H9 (cell line): Measurements from ENCODE around the gene KCNH4. TPM values are rescaled to one million over a fixed set of nuclear protein-coding genes. Genes with fewer than 3 reads are reported as not detected.

Source experiments
- DNase-seq: peaks from one replicate; pipeline ENCODE4 v3.0.0-alpha.2; 2017
- H2AFZ ChIP-seq: one replicate; pipeline ENCODE4 v1.6.1; 2013; ENCODE audit warnings: mild to moderate bottlenecking, low read length, control low read depth, moderate library complexity
- H2AK5ac ChIP-seq: 2 replicates; pipeline ENCODE4 v1.6.1; 2013; ENCODE audit warnings: low read length, control low read depth, mixed read lengths; ENCODE audit not compliant: insufficient read length
- H2BK120ac ChIP-seq: one replicate; pipeline ENCODE4 v1.6.1; 2013; ENCODE audit warnings: low read depth, mild to moderate bottlenecking, low read length, control low read depth, inconsistent platforms; ENCODE audit not compliant: poor library complexity, severe bottlenecking
- H2BK12ac ChIP-seq: 2 replicates; pipeline ENCODE4 v1.6.1; 2013; ENCODE audit warnings: low read length, control low read depth, mixed read lengths, low read depth; ENCODE audit not compliant: insufficient read length
- H2BK15ac ChIP-seq: 2 replicates; pipeline ENCODE4 v1.6.1; 2013; ENCODE audit warnings: low read depth, low read length, control low read depth
- H2BK20ac ChIP-seq: one replicate; pipeline ENCODE4 v1.6.1; 2013; ENCODE audit warnings: low read depth, mild to moderate bottlenecking, low read length, control low read depth, inconsistent platforms; ENCODE audit not compliant: poor library complexity, severe bottlenecking
- H2BK5ac ChIP-seq: 2 replicates; pipeline ENCODE4 v1.6.1; 2013; ENCODE audit warnings: low read length, control low read depth, mixed read lengths; ENCODE audit not compliant: insufficient read length
- H3K14ac ChIP-seq: 2 replicates; pipeline ENCODE4 v1.6.1; 2013; ENCODE audit warnings: low read length, control low read depth; ENCODE audit not compliant: insufficient read depth
- H3K18ac ChIP-seq: 2 replicates; pipeline ENCODE4 v1.6.1; 2013; ENCODE audit warnings: low read depth, mild to moderate bottlenecking, mixed read lengths, low read length, control low read depth; ENCODE audit not compliant: insufficient read length
- H3K23ac ChIP-seq: 2 replicates; pipeline ENCODE4 v1.6.1; 2013; ENCODE audit warnings: low read length, control low read depth, mixed read lengths, low read depth; ENCODE audit not compliant: insufficient read length
- H3K23me2 ChIP-seq: 2 replicates; pipeline ENCODE4 v1.6.1; 2013; ENCODE audit warnings: low read depth, mild to moderate bottlenecking, mixed read lengths, low read length, control low read depth; ENCODE audit not compliant: insufficient read length, poor library complexity, severe bottlenecking
- H3K27ac ChIP-seq: 2 replicates; pipeline ENCODE4 v1.5.1; 2013; ENCODE audit warnings: low read length, control low read depth, mixed read lengths, low read depth; ENCODE audit not compliant: insufficient read length
- H3K27me3 ChIP-seq: 2 replicates; pipeline ENCODE4 v1.6.1; 2013; ENCODE audit warnings: low read length, control low read depth, inconsistent platforms; ENCODE audit not compliant: insufficient read depth
- H3K4ac ChIP-seq: 2 replicates; pipeline ENCODE4 v1.6.1; 2013; ENCODE audit warnings: low read depth, mild to moderate bottlenecking, control low read depth, inconsistent platforms, low read length, moderate library complexity
- H3K4me1 ChIP-seq: 2 replicates; pipeline ENCODE4 v1.6.1; 2013; ENCODE audit warnings: low read length, control low read depth, inconsistent platforms; ENCODE audit not compliant: insufficient read depth
- H3K4me2 ChIP-seq: 2 replicates; pipeline ENCODE4 v1.6.1; 2013; ENCODE audit warnings: low read length, control low read depth, mixed read lengths; ENCODE audit not compliant: insufficient read length, insufficient read depth
- H3K56ac ChIP-seq: 2 replicates; pipeline ENCODE4 v1.6.1; 2013; ENCODE audit warnings: low read depth, mild to moderate bottlenecking, mixed read lengths, low read length, control low read depth; ENCODE audit not compliant: insufficient read length
- H3K79me1 ChIP-seq: 2 replicates; pipeline ENCODE4 v1.6.1; 2013; ENCODE audit warnings: low read depth, mild to moderate bottlenecking, moderate library complexity, low read length, control low read depth, inconsistent platforms; ENCODE audit not compliant: insufficient read depth, poor library complexity, severe bottlenecking
- H3K79me2 ChIP-seq: 2 replicates; pipeline ENCODE4 v1.6.1; 2013; ENCODE audit warnings: low read length, control low read depth, inconsistent platforms; ENCODE audit not compliant: insufficient read depth
- H3K9ac ChIP-seq: 2 replicates; pipeline ENCODE4 v1.6.1; 2013; ENCODE audit warnings: low read length, control low read depth, mixed read lengths; ENCODE audit not compliant: insufficient read length; ENCODE audit errors: extremely low read depth
- H3K9me3 ChIP-seq: one replicate; pipeline ENCODE4 v1.6.1; 2013; ENCODE audit warnings: low read depth, low read length, inconsistent platforms; ENCODE audit not compliant: control insufficient read depth
- H3T11ph ChIP-seq: one replicate; pipeline ENCODE4 v1.6.1; 2013; ENCODE audit warnings: mild to moderate bottlenecking, low read length, control low read depth, inconsistent platforms
- H4K20me1 ChIP-seq: one replicate; pipeline ENCODE4 v1.6.1; 2013; ENCODE audit not compliant: control insufficient read depth, insufficient read length, insufficient read depth
- H4K5ac ChIP-seq: 2 replicates; pipeline ENCODE4 v1.6.1; 2013; ENCODE audit warnings: low read depth, mild to moderate bottlenecking, mixed read lengths, low read length, control low read depth; ENCODE audit not compliant: insufficient read length
- H4K8ac ChIP-seq: replicated peaks from 2 replicates; pipeline ENCODE4 v1.6.1; 2013; ENCODE audit warnings: low read length, control low read depth, mixed read lengths, low read depth; ENCODE audit not compliant: insufficient read length
- H4K91ac ChIP-seq: 2 replicates; pipeline ENCODE4 v1.6.1; 2013; ENCODE audit warnings: low read depth, mild to moderate bottlenecking, moderate library complexity, mixed read lengths, low read length, control low read depth; ENCODE audit not compliant: insufficient read length
- H3K27ac Mint-ChIP-seq, 3 experiments: 2 replicates in 2 of 3; 3 replicates in 1 of 3; pipeline ENCODE4 v1.8.0; 2020 to 2021; ENCODE audit warnings: mixed read lengths in 3 of 3, mild to moderate bottlenecking in 1 of 3, moderate library complexity in 1 of 3
- H3K27me3 Mint-ChIP-seq: 2 replicates; pipeline ENCODE4 v1.8.0; 2021; ENCODE audit warnings: low read depth, mild to moderate bottlenecking, moderate library complexity, mixed read lengths
- H3K36me3 Mint-ChIP-seq, 3 experiments: 2 replicates in 2 of 3; 3 replicates in 1 of 3; pipeline ENCODE4 v1.8.0; 2020 to 2021; ENCODE audit warnings: low read depth in 3 of 3, mixed read lengths in 3 of 3; ENCODE audit not compliant: insufficient read depth in 1 of 3
- H3K4me1 Mint-ChIP-seq, 2 experiments: 2 replicates each; pipeline ENCODE4 v1.8.0; 2020; ENCODE audit warnings: mixed read lengths in 2 of 2
- H3K4me3 Mint-ChIP-seq, 2 experiments: 2 replicates in 1 of 2; 3 replicates in 1 of 2; pipeline ENCODE4 v1.8.0; 2020 to 2021; ENCODE audit warnings: mild to moderate bottlenecking in 2 of 2, mixed read lengths in 2 of 2, moderate library complexity in 1 of 2
- H3K9me3 Mint-ChIP-seq, 2 experiments: 2 replicates in 1 of 2; 3 replicates in 1 of 2; pipeline ENCODE4 v1.8.0; 2020; ENCODE audit warnings: mild to moderate bottlenecking in 2 of 2, mixed read lengths in 2 of 2, moderate library complexity in 1 of 2
- CTCF ChIP-seq: fragments of 200-600 bp; sonication (generic); conservative IDR thresholded peaks from 3 replicates; pipeline ENCODE4 v1.8.0; 2021; ENCODE audit warnings: antibody characterized with exemption, mild to moderate bottlenecking
- WGBS: extraction: QIAGEN DNeasy Blood & Tissue Kit; methylation state at CpG from one replicate; pipeline ENCODE4 v1.1.7; 2013; ENCODE audit warnings: missing lambda C conversion rate, low lambda C conversion rate, mixed read lengths; ENCODE audit not compliant: insufficient read length; ENCODE audit errors: extremely low coverage; 5-methylcytosine and 5-hydroxymethylcytosine counted together
- total RNA-seq: library from RNA; stranded (reverse); gene quantifications from 2 replicates; pipeline ENCODE4 v1.2.1, GENCODE V29; 2021

KCNH4 gene
- total RNA-seq, 1 experiment from 2014 or later: not detected

- Histone ChIP-seq H3K9ac (no peak overlapping the region), H3K23ac (no peak overlapping the region)
Measured at GRCh38 chr17:42111265-42111636, 69.7 kb downstream of the KCNH4 start.

More at GRCh38 chr17:42111265-42111636, 69.7 kb downstream of the KCNH4 start:
- Histone ChIP-seq H4K91ac (no peak overlapping the region), H3K56ac (no peak overlapping the region), H2AK5ac (no peak overlapping the region), H3K4me2 (no peak overlapping the region), H2BK5ac (no peak overlapping the region), H2BK15ac (no peak overlapping the region), H3K79me2 (no peaks in the 10 kb centered on the region), H3K4me1 (peaks cover 4% of the 10 kb centered on the region; the same call in 1 of the 2 replicates), H3T11ph (no peak overlapping the region), H3K27me3 (no peaks in the 10 kb centered on the region), H4K20me1 (no peaks in the 10 kb centered on the region), H3K18ac (no peak overlapping the region), H2AFZ (no peak overlapping the region), H3K23me2 (no peaks in the 10 kb centered on the region), H4K8ac (no peak overlapping the region), H2BK20ac (no peak overlapping the region), H4K5ac (no peak overlapping the region), H3K27ac (no peak overlapping the region), H3K4ac (no peak overlapping the region), H3K14ac (no peak overlapping the region), H3K9me3 (no peaks in the 10 kb centered on the region), H3K79me1 (no peaks in the 10 kb centered on the region), H2BK120ac (no peak overlapping the region), H2BK12ac (no peak overlapping the region)
- Mint-ChIP-seq H3K4me1 (peaks cover 21 to 26% of the 10 kb centered on the region in 2 experiments), H3K27me3 (peaks cover 7% of the 10 kb centered on the region), H3K36me3 (peaks cover 7 to 23% (median 22%) of the 10 kb centered on the region in 3 experiments; a peak in 6 of 7 replicates), H3K27ac (no peak overlapping the region), H3K9me3 (no peaks in the 10 kb centered on the region), H3K4me3 (no peak overlapping the region; a peak in 1 of 5 replicates)
- whole genome bisulfite sequencing: no CpG with 5 or more reads among the region's 11 CpGs
- TF ChIP-seq CTCF: no peak
- no peak for DNase-seq
